Ishikawa (cell line): ENCODE data around the gene LRRC51.

ENCODE experiments used
- EP300 ChIP-seq: IDR thresholded peaks from 2 replicates; pipeline ENCODE4 v1.6.1; 2012; ENCODE audit warnings: borderline replicate concordance
- TEAD4 ChIP-seq: IDR thresholded peaks from 2 replicates; pipeline ENCODE4 v1.6.1; 2012
- TF ChIP-seq, protein P1 (sequence below): IDR thresholded peaks from 2 replicates; pipeline ENCODE4 v1.6.1; 2012; ENCODE audit warnings: low read depth, mild to moderate bottlenecking

Gene LRRC51

DNA sequence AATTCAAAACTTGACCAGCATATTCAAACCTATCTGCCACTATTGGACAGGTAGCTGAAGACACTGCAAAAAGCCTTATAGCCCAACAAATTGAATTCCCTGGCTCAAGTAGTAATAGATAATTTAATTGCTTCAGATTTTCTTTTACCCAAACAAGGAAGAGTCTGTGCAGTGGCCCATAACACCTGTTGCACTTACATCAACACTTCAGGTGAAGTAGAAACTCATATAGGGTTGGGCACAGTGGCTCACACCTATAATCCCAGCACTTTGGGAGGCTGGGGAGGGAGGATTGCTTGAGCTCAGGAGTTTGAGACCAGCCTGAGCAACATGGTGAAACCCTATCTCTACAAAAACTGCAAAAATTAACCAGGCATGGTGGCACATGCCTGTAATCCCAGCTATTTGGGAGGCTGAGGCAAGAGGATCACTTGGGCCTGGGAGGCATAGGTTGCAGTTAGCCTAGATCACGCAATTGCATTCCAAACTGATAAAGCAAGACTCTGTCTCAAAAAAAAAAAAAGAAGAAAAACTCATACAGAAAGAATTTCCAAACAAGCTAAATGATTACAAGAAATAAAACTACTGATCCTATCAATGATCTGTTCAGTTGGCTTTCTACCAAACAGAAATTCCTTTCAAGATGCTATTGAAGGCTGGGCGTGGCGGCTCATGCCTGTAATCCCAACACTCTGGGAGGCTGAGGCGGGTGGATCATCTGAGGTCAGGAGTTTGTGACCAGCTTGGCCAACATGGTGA, 64.3 kb downstream of the LRRC51 start:
- TF ChIP-seq EP300 (no peak), TEAD4 (peak; percentile 24; the same call in 1 of the 2 replicates)
- TF ChIP-seq, protein P1, sequence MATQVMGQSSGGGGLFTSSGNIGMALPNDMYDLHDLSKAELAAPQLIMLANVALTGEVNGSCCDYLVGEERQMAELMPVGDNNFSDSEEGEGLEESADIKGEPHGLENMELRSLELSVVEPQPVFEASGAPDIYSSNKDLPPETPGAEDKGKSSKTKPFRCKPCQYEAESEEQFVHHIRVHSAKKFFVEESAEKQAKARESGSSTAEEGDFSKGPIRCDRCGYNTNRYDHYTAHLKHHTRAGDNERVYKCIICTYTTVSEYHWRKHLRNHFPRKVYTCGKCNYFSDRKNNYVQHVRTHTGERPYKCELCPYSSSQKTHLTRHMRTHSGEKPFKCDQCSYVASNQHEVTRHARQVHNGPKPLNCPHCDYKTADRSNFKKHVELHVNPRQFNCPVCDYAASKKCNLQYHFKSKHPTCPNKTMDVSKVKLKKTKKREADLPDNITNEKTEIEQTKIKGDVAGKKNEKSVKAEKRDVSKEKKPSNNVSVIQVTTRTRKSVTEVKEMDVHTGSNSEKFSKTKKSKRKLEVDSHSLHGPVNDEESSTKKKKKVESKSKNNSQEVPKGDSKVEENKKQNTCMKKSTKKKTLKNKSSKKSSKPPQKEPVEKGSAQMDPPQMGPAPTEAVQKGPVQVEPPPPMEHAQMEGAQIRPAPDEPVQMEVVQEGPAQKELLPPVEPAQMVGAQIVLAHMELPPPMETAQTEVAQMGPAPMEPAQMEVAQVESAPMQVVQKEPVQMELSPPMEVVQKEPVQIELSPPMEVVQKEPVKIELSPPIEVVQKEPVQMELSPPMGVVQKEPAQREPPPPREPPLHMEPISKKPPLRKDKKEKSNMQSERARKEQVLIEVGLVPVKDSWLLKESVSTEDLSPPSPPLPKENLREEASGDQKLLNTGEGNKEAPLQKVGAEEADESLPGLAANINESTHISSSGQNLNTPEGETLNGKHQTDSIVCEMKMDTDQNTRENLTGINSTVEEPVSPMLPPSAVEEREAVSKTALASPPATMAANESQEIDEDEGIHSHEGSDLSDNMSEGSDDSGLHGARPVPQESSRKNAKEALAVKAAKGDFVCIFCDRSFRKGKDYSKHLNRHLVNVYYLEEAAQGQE = no peak
